HG03097 (cell line): ENCODE data around the gene LRP2.
"Not testable (repeated sequence)": the region's sequence is repeated elsewhere in the genome, so short reads cannot be mapped to it uniquely, and the experiment has no call there.

ENCODE experiments used
- ATAC-seq: cut with Tn5 transposase; IDR thresholded peaks from one replicate; pipeline ENCODE4 v1.9.1; 2021; ENCODE audit not compliant: unreplicated experiment, low FRiP score

LRP2 gene

DNA sequence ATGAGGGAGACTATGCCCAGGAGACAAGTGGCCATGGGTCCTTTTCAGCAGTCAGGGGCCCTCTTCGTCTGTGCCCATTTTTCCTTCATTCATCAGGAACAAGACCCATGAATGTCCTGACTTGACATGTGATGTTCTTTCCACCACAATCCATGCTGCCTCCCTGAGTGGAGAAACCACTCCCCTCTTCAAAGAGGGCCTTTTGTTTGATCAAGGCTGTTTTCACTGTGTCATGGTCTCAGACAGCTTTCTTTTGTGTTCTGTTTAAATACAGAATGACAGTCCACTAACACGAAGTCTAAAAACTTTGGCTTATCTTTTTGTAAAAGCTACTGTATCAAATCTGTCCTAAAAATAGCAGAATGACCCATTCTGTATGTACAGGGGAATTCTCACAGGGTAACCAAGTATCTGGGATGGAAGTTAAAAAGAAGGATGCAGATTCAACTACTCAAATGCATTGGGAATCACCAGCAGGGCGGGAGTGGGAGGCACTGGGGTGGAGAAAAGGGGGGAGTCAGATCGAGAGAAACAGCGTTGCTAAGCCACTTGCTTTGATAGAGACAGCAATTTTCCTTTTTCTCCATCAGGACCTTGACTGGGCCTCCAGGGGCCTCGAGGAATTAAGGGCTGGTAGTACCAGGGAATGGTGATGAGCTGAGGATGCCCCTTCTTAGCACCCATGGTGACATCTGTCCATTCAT lies 13.9 kb downstream of the LRP2 start:
- ATAC-seq = no peak

DNA sequence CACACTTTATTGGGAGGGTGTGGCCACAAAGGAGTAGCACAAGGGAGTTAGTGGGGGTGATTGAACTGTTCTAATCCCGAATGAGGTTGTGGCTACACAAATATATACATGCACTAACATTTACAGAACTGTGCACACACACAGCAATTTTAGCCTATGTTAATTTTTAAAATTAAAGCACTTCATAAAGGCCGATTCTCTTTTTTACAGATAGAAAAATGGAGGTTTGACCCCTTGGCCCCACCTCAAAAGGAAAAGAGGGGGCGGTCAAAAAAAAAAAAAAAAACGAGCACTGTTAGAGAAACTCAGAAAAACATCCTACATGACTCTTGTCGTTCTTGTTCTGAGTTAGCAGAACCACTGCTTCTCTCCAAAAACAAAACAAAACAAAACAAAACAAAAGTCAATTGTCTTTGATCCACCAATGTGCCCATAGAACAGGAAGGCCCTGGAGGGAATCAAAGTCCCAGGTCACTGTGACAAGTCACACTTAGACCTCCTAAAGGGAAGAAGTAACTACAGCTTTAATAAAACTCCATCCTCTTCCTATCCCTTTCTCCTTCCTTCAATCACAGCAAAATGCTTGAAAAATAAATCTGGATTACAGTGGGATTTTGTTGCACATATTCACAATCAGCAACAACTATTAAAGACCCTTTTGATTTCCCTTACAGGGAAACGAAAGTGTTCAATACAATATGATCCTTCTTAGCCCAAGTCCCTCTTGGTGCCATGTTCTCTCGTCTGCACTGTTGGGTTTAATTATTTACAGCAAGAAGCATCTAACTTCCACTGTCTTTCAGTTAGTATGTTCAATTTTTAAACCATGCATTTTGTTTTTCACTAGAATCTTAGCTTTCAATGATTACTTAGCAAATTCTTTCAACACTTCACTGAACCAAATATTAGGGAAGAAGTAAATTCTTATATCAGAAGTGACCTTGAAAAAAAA lies 16.6 kb downstream of the LRP2 start:
- no peak for ATAC-seq

DNA sequence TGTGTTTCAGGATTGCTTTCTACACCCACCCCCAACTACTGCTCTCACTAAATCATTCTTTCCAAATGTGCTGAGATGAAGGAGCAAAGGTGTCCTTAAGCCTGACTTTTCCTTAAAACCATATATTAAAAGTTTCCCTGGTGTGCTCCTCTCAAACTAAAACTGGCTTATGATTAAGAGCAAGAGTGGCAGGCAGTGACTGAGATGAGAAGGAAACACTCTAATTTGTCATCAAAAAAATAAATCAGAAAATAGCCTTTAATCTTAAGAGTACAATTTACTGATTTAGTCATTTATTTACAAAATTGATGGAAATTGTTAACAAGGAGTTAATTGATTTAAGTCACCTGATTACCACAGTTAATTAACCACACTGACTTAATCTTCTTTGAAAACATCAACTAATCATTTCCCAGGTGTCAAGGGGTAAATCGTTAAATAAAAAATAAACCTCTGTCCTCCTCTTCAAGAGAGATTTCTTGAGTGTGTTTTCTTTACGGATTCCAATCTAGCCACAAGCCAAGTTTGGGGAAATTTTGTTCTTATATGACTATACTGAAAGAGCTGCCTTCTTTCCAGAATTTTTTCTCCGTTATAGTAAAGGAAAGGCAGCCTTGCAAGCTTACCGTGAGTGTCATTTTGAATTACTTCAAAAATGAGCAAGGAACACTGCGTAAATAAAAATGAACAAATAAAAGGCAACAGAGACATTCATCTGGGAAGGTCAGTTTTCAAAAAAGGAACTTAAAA lies 17.4 kb downstream of the LRP2 start:
- no peak for ATAC-seq

DNA sequence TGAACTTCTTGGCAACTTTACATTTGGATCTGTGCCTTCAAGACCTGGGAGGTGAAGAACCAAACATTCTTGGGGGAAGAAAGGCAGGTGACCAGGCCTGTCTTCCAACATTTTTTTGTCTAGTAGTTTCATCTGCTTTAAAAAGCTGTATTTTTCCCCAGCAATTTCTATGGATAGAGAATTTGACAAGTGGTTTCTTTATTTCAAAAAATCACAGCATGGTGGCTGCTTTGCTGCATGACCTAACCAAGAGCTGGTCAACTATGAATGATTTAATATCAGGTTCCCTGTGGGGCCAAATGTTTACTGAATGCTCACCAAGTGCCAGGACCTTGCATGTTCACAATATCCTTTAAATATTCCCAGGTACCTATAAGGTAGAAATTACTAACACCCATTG lies 19.1 kb downstream of the LRP2 start:
- no peak for ATAC-seq

DNA sequence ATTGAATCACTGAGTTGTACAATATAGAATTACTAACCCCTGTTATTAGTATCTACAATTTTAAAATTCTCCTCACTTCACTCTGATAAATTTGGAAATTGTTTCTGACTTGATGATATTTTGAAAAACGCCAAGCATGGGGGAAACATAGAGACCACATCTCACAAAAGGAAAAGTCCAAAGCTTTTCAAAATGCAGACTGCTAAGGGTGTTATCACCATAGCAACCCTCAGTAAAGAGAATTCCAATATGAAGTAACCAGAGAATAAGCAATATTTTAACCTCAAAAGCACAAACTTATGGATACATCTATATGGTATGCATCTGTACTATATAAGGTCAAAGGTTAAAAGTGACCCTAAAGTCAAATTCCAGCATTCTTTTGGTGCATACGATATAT lies 22.7 kb downstream of the LRP2 start:
- ATAC-seq = no peak

DNA sequence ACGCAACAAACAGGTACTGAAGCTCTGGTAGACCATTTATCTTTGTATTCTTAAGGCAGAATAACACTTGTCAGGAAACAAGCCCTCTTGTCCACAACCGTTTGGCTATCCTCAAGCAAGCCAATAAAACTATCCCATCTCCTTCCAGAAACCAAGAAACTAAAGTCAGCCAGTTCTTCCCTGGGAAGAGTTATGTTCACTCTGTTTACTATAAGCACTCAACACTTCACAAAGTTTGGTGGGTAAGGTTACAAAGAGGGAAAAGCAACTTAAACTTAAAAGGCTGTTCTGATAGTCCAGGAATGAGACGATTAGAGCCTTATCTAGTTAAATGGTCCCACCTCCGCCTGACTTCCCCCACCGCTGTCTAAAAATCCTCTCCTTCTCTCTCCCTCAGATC lies 25.6 kb downstream of the LRP2 start:
- no peak for ATAC-seq

DNA sequence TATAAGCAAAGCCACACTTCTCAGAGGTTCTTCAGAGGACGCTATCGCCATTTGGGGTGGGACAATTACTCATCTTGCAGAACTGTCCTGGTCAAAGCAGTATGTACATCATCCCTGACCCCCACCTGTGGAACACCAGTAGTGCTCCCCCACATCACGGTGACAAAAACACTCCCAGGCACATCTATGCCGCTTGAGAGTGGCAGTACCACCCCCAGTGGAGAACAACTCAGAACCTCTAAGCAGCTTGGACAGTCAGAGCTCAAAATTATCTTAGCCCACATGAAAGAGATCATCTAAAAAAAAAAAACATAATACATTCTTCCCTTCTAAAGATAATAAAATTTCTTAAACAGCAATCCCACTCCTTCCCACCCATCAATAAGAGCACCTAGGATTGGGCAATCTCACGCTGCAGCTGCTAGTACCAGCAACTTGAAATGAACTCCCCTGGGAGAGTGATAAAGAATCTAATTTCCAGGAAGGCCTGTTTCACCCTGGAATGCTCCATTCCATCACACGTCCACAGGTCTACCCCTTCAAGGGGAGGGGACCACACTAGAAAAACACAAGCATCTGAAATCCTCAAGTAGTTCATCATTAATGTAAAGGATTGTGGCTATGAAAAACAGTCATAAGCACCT lies 31.7 kb downstream of the LRP2 start:
- no peak for ATAC-seq

DNA sequence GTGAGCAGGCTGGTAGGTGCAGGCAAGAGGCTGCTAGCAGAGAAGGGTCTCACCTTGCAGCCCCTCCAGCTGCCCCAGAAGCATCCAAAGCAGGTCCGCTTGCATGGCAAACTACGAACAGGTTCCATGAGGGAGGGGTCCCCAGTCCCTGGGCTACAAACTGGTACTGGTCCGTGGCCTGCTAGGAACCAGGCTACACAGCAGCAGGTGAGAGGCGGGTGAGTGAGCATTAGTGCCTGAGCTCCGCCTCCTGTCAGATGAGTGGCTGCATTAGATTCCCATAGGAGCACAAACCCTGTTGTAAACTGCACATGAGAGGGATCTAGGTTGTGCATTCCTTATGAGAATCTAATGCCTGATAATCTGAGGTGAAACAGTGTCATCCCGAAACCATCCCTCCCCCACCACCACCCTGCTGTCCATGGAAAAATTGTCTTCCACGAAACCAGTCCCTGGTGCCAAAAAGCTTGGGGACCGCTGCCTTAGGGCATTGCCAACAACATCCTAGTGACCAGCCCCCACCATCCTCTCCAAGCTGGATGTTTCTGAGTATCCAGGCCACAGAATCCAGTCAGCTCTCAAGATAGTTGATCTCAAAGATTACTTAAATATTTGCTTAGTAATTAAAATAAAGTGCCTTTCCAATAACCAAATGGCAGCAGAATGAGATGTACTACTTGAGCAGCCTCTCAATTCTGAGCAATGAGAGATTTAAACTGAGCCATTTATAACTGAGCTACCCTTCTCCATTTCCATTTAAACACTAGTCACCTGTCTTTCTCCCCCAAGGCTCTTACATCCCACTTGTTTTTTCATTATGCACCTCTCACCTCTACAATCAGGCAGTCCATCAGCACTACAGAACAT lies 32.4 kb downstream of the LRP2 start:
- no peak for ATAC-seq

DNA sequence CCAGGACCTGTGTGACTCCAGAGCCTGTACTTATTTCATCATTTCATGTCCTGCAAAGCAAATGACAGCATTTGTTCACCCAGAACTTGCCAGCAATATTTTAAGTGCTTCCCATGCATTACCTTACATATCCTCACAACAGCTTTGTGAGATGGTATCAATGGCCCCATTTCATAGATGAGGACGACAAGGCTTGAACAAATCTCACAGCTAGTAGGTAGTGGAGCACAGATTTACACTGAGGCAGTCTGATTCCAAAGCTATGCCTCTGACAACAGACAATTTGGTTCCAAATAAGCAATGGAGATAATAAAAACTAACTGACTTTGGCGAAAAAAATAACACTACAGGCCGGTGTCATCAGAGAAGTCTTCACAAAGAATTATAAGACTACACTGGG lies 33.5 kb downstream of the LRP2 start:
- ATAC-seq = no peak

DNA sequence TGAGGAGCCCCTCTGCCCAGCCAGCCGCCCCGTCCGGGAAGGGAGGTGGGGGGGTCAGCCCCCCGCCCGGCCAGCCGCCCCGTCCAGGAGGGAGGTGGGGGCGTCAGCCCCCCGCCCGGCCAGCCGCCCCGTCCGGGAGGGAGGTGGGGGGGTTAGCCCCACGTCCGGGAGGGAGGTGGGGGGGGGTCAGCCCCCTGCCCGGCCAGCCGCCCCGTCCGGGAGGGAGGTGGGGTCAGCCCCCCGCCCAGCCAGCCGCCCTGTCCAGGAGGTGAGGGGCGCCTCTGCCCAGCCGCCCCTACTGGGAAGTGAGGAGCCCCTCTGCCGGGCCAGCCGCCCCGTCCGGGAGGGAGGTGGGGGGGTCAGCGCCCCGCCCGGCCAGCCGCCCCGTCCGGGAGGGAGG lies 34.5 kb downstream of the LRP2 start:
- ATAC-seq = not testable (repeated sequence)

DNA sequence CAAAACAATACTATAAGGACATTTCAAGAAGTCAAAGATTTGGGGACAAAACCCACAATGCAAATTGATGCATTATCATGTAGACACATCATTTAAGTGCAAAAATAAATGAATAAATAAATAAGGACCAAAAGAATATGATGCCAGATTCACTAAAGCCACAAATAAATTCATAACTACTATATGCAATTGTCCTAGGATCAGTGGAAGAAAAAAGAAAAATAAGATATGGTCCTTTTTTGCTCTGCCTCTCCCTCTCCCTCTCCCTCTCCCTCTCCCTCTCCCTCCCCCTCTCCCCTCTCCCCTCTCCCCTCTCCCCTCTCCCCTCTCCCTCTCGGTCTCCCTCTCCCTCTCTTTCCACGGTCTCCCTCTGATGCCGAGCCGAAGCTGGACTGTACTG lies 36.4 kb downstream of the LRP2 start:
- ATAC-seq = not testable (repeated sequence)

DNA sequence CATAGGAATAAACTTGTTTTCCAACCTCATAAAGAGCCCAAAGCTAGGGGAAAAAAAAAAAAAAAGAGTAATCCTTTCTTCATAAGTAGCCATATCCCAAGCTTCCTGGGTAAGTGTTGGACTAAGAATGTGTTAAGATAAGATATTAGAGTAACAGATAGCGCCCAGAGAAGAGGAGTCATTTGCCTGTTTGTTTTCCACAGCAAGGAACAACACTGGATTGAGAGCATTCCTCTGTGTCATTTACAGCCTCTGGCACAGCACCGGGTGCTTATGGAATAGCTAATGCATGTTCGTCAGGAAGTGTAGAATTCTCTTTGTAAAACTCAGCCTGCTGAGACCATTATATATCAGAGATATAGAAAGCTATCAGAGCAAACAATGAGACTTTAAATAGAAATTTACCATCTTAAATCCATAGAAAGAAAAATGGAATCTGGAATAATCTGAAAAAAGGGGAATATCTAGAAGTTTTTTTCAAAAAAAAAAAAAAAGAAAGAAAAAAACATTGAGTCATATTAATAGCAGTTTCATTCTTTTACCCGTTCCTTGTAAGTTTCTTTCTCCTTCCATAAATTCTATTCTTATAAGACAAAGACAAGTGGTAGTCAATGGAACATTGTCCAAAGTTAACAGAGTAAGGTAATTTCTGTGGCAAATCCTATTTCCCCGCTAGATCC lies 37.6 kb downstream of the LRP2 start:
- no peak for ATAC-seq

DNA sequence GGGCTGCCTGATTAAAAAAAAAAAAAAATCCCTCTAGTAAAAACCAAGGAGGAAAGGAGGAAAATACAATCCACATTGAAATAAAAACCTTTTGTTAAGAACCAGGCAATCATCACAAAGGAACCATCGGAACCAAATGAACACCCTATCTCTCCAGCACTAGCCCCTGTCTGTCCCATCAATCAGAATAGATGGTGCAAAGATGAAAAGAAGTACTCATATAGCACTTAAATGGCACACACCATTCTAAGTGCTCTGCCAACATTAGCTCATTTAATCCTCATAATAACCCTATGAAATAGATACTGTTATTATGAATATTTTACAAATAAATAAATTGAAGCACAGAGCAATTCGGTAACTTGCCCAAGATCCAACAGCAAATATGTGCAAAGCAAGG lies 38.5 kb downstream of the LRP2 start:
- no peak for ATAC-seq

DNA sequence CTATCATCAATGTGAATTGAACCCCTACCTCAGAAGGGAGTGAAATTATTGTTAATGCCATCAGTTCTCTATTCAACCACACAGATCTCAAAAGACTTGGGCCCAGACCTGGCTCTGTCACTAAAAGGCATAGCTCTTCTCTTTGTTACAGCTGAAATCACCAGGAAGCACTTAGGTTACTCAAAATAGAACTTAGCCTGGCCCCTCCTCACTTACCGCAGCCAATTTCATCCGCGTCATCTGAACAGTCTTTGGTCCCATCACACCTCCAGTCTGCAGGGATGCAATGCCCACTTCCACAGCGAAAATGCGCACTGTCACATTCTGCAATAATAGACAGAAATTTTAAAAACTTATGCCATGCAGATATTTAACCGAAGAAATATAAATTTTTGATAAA lies 41.8 kb downstream of the LRP2 start:
- no peak for ATAC-seq

DNA sequence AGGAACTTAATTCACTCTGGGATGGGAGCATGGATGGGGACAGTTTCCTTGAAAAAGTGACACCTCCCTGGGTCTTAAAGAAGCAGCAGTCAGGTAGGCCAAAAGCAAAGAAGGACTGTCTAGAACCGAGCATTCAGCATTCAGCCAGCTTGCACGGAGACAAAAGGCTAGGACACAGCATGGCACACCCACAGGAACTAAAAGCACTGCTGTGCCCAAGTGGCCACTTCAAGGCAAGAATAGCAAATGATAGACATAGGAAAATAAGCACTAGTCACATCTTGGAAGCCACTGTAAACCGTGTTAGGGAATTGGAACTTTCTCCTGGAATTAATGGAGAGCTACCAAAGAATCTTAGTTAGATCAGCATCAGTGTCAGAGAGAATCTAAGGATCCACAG lies 47.0 kb downstream of the LRP2 start:
- no peak for ATAC-seq

DNA sequence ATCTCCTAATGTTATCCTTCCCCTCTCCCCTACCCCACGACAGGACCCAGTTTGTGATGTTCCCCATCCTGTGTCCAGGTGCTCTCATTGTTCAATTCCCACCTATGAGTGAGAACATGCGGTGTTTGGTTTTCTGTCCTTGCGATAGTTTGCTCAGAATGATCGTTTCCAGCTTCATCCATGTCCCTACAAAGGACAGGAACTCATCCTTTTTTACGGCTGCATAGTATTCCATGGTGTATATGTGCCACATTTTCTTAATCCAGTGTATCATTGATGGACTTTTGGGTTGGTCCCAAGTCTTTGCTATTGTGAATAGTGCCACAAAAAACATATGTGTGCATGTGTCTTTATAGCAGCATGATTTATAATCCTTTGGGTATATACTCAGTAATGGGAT lies 54.0 kb downstream of the LRP2 start:
- not testable (repeated sequence) for ATAC-seq

DNA sequence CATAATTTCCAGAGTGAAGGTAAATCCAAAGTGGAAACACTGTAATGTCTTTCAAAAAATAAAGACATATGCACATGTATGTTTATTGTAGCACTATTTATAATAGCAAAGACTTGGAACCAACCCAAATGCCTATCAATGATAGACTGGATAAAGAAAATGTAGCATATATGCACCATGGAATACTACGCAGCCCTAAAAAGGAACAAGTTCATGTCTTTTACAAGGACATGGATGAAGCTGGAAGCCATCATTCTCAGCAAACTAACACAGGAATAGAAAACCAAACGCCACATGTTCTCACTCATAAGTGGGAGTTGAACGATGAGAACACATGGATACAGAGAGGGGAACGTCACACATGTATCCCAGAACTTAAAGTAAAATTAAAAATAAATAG lies 57.6 kb downstream of the LRP2 start:
- not testable (repeated sequence) for ATAC-seq

DNA sequence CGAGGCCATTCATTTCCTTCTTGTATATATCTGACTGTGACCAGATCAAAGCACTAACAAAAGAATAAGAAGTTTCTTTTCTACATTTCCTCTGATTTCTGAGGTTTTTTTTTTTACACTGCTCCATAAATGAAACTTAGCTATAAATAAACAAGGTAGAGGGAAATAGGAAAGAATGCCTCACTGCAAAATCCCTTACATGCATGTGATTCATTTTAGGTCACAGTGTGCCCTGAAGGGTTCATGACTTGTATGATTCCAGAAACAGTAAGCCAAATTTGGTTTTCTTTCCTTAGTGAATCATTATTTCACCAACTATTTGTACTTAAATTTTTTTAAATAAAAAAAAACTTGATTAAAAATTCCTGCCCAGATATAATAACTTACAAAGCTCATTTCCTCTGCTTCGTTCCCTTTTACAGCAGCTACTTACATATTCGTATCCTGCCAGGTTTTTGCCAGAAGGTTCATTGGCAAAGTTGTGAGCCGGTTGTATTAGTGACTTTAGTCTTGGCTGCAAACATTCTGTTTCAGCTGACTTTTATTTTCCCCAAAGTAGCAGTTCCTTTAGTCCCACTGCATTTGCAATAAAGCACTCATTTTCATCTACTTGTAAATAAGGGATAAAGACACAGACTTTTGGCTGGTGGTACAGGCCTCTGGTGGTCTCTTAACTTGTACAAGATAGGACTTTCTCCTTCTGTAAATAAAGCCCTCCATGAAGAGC lies 58.6 kb downstream of the LRP2 start:
- ATAC-seq = no peak

DNA sequence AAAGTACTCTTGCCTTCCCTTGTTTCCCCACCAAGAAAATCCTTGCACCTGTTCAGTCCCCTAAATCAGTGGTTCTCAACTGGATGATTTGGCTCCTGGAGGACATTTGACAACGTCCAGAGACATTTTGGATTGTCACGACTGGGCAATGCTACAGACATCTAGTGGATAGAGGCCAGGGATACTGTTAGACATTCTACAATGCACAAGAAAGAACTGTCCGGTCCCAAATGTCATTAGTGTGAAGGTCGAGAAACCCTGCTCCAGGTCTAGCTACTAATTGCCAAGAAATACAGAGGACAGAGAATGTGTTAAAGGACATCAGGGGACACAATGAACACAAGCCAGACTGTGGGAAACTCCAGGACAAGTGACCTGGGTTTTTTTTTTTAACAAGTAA lies 60.0 kb downstream of the LRP2 start:
- ATAC-seq = no peak
